Measurements from ENCODE around the gene TMEM86A. TPM values are rescaled to one million over a fixed set of nuclear protein-coding genes. Genes with fewer than 3 reads are reported as not detected.

The TMEM86A gene
- total and polyA plus RNA-seq, 2 of the 8 experiments (the other 6 are each of a cell fraction or from before 2014, with no cell fraction given): 1.5 to 1.7 TPM

- TF ChIP-seq TEAD4 (IDR thresholded peaks at IDR 0.05; ENCODE audit: low read depth, low read length) (no peak), TAF7 (optimal IDR thresholded peaks at IDR 0.05; ENCODE audit: borderline replicate concordance, low read depth, low read length) (no peak), RNF2 (IDR thresholded peaks at IDR 0.05; ENCODE audit: borderline replicate concordance, low read depth, low read length, missing control alignments, poor library complexity, severe bottlenecking) (no peak), POLR2AphosphoS5 (IDR thresholded peaks at IDR 0.05; ENCODE audit: low read depth, low read length) (no peak), NANOG (IDR thresholded peaks at IDR 0.05; ENCODE audit: insufficient read depth, low read depth, low read length, poor library complexity, severe bottlenecking) (no peak)
These were observed 48.2 kb upstream of the TMEM86A start (continued) for GRCh38 chr11:18650353-18650752.
